Heart left ventricle (tissue), 16 donors: ENCODE results near the gene VPS37C. TPM values are rescaled to one million over a fixed set of nuclear protein-coding genes. Genes with fewer than 3 reads are reported as not detected.

Experiments
- ATAC-seq, 4 donors: fragments of 200-7000 bp; cut with Tn5 transposase; one replicate each; pipeline ENCODE4 v1.9.1; 2020 to 2022; ENCODE audit warnings: moderate library complexity in 4 of 4, mild to moderate bottlenecking in 3 of 4, moderate number of reproducible peaks in 1 of 4
- DNase-seq, 5 donors: peaks; one replicate each; pipeline ENCODE4 v3.0.0-alpha.2; 2020
- H3K27ac ChIP-seq, 12 donors: fragments of 200-600 bp; sonication (generic) in 4 of 12; one replicate each; pipeline versions ENCODE4 v1.5.0 to v1.8.0; 2016 to 2022; ENCODE audit warnings: mild to moderate bottlenecking in 2 of 12
- H3K27me3 ChIP-seq, 9 donors: fragments of 200-600 bp; sonication (generic) in 2 of 9; one replicate each; pipeline versions ENCODE4 v1.5.1 to v1.8.0; 2016 to 2022; ENCODE audit warnings: mild to moderate bottlenecking in 3 of 9
- H3K36me3 ChIP-seq, 9 donors: fragments of 200-600 bp; sonication (generic) in 2 of 9; one replicate each; pipeline versions ENCODE4 v1.5.0 to v1.8.0; 2018 to 2022; ENCODE audit warnings: mild to moderate bottlenecking in 2 of 9
- H3K4me1 ChIP-seq, 12 donors: fragments of 200-600 bp; sonication (generic) in 4 of 12; one replicate each; pipeline versions ENCODE4 v1.5.0 to v1.8.0; 2016 to 2022; ENCODE audit warnings: mild to moderate bottlenecking in 3 of 12
- H3K4me3 ChIP-seq, 12 donors: fragments of 200-600 bp; sonication (generic) in 4 of 12; one replicate each; pipeline versions ENCODE4 v1.5.0 to v1.8.0; 2017 to 2022; ENCODE audit warnings: mild to moderate bottlenecking in 9 of 12, moderate library complexity in 4 of 12
- H3K9me3 ChIP-seq, 12 donors: fragments of 200-600 bp; sonication (generic) in 4 of 12; one replicate each; pipeline versions ENCODE4 v1.5.0 to v1.8.0; 2016 to 2022; ENCODE audit warnings: mild to moderate bottlenecking in 1 of 12
- CTCF ChIP-seq, 12 donors: fragments of 200-600 bp; sonication (generic) in 4 of 12; IDR thresholded peaks; one replicate each; pipeline versions ENCODE4 v1.5.0 to v1.8.0; 2018 to 2022; ENCODE audit warnings: antibody characterized with exemption in 12 of 12, mild to moderate bottlenecking in 5 of 12
- POLR2A ChIP-seq, 2 donors: fragments of 450-650 bp; IDR thresholded peaks; one replicate each; pipeline ENCODE4 v1.6.1; 2017; ENCODE audit warnings: antibody characterized with exemption in 2 of 2, mild to moderate bottlenecking in 2 of 2, moderate library complexity in 2 of 2
- WGBS, 4 donors: extraction: QIAGEN DNeasy Blood & Tissue Kit in 2 of 4; methylation state at CpG; one replicate each; pipeline versions ENCODE4 v1.1.5 to v1.1.7; 2013 to 2018; 5-methylcytosine and 5-hydroxymethylcytosine counted together
- intact Hi-C, 10 donors: fragments of 100-400 bp; cut with DNase I; formaldehyde crosslinking; loops; one replicate each; pipeline versions ENCODE4 v1.11.1 to v1.14.2; 2022
- polyA plus RNA-seq, 2 donors: library from polyadenylated mRNA; stranded (reverse); fragments of 200-250 nt; gene quantifications; one replicate each; pipeline ENCODE4 v1.2.3, GENCODE V29; 2013
- total RNA-seq, 9 donors: library from RNA; depleted of rRNA in 2 of 9; stranded (reverse); fragments of >200 nt in 2 of 9; fragmentation: NEBNext Ultra II Directional in 3 of 9; extraction: Animal tissue kit (Norgen Biotek cat#: 25700) in 3 of 9; gene quantifications; one replicate each; pipeline versions ENCODE4 v1.1.0 to v1.2.4, GENCODE V29; 2016 to 2023
- donor health status: ischemic (EF 13 %, LVEDD 7.1; RV severe dilation, severe dysfunction).
- donor health status: healthy with polysubstance abuse.
- donor health status: DM: no; HTN: yes; CAD: no.
- donor health status: DM: no; HTN: no; CAD: no.
- donor health status: ischemic (EF 25% LVEDD 6.9; RV normal size, moderate dysfunction).
- donor health status: ischemic (EF 25% LVEDD 5.7; RV mildly dilated, moderate dysfunction).
- donor health status: healthy.
- donor health status: DM: yes; HTN: yes; CAD: no.
- donor health status: ischemic (EF 35%, LVEDD 5.7; RV mildly dilated, moderate dysfunction).
- donor health status: nonischemic (EF 11% LVEDD 7.7; RV severe dilation, severe dysfunction).
- donor health status: DM: yes; HTN: yes; CAD: no.
- donor health status: PGD.
- donor health status: ischemic (EF 29% LVEDD 5.4; RV normal size, mild dysfunction).
- donor health status: nonischemic (EF 23%, LVEDD 6.1; RV moderate dilation, normal function).

Gene VPS37C
- total and polyA plus RNA-seq, 11 donors, result 11.0 to 29.0 (median 17.1) TPM

GRCh38 chr11:61129639-61130523 lies 31.3 kb downstream of the VPS37C start:
- Histone ChIP-seq H3K36me3 (peaks cover 0 to 35% (median 19%) of the 10 kb centered on the region in 9 donors), H3K27ac (peak overlapping the region in 4 of 12 donors; percentile 13 to 61 (median 37)), H3K4me1 (peaks cover 0 to 22% (median 11%) of the 10 kb centered on the region in 12 donors), H3K4me3 (peak overlapping the region in 2 of 12 donors; percentile 9 to 23), H3K27me3 (no peaks in the 10 kb centered on the region), H3K9me3 (no peaks in the 10 kb centered on the region)
- peak; percentile 94 to 100 (median 99) for TF ChIP-seq CTCF (IDR thresholded peaks at IDR 0.05)
- TF ChIP-seq POLR2A (IDR thresholded peaks at IDR 0.05), result no peak
- 41 to 43% (median 42%) methylated on average over 30 to 33 of the region's 33 CpGs for WGBS, 4 donors
- intact Hi-C loops, result loop anchor here (1.0 to 10.0 kb wide), 11 partner anchors 52 to 353 kb away; partner anchors contain the start of genes CD6 (in 6 of the 10), PRPF19 (in 1 of the 10) and TMEM132A (in 1 of the 10)
- peak; percentile 66 to 91 (median 88) for ATAC-seq
- peak; percentile 84 to 92 (median 85) for DNase-seq

- Histone ChIP-seq H3K36me3 (peaks cover 0 to 29% (median 16%) of the 10 kb centered on the region in 9 donors), H3K27me3 (no peaks in the 10 kb centered on the region), H3K4me3 (no peak overlapping the region), H3K4me1 (peaks cover 0 to 22% (median 8%) of the 10 kb centered on the region in 12 donors), H3K9me3 (no peaks in the 10 kb centered on the region), H3K27ac (peak overlapping the region in 1 of 12 donors; percentile 9)
- no peak for TF ChIP-seq CTCF (IDR thresholded peaks at IDR 0.05)
- TF ChIP-seq POLR2A (IDR thresholded peaks at IDR 0.05), result no peak
- intact Hi-C loops, result loop anchor here in 9 of 10 donors (1.0 to 10.0 kb wide), 8 partner anchors 58 to 352 kb away; partner anchors contain the start of genes CD6 (in 3 of the 9) and TMEM132A (in 1 of the 9)
- ATAC-seq, result no peak
- 86 to 91% (median 89%) methylated on average over 16 to 18 of the region's 18 CpGs for WGBS, 4 donors
- no peak for DNase-seq
These were observed 32.1 kb downstream of the VPS37C start for GRCh38 chr11:61128947-61129638.

- Histone ChIP-seq H3K27me3 (no peaks in the 10 kb centered on the region), H3K9me3 (no peaks in the 10 kb centered on the region), H3K4me1 (peaks cover 0 to 22% (median 8%) of the 10 kb centered on the region in 12 donors), H3K36me3 (peaks cover 0 to 23% (median 7%) of the 10 kb centered on the region in 9 donors), H3K4me3 (no peak overlapping the region), H3K27ac (no peak overlapping the region)
- TF ChIP-seq CTCF (IDR thresholded peaks at IDR 0.05) (no peak), POLR2A (IDR thresholded peaks at IDR 0.05) (no peak)
- ATAC-seq (no peak), DNase-seq (no peak)
- intact Hi-C loops, result loop anchor here in 9 of 10 donors (2.0 to 10.0 kb wide), 7 partner anchors 59 to 351 kb away; partner anchors contain the start of genes CD6 (in 3 of the 9) and TMEM132A (in 1 of the 9)
- WGBS, 4 donors, result 75 to 96% (median 85%) methylated on average over 9 of the region's 9 CpGs
These were observed 33.2 kb downstream of the VPS37C start for GRCh38 chr11:61127991-61128390.
